Gastroesophageal sphincter (tissue), 3 donors: ENCODE results near the gene LYRM4.

ENCODE experiments used
- EP300 ChIP-seq: sonication (generic); formaldehyde crosslinking; IDR thresholded peaks from one replicate; pipeline ENCODE4 v1.6.1; 2017; ENCODE audit warnings: antibody characterized with exemption, mild to moderate bottlenecking
- POLR2A ChIP-seq, 2 donors: fragments of 450-650 bp; IDR thresholded peaks; one replicate each; pipeline ENCODE4 v1.6.1; 2017; ENCODE audit warnings: antibody characterized with exemption in 2 of 2, mild to moderate bottlenecking in 2 of 2, moderate library complexity in 1 of 2
- TF ChIP-seq, protein P1 (sequence below), 4 experiments: fragments of 200-600 bp in 2 of 4; fragments of 450-650 bp in 2 of 4; sonication (generic) in 1 of 4; IDR thresholded peaks; one replicate each; pipeline ENCODE4 v1.5.1; 2017 to 2019; ENCODE audit warnings: antibody characterized with exemption in 4 of 4, mild to moderate bottlenecking in 2 of 4, moderate library complexity in 2 of 4

DNA sequence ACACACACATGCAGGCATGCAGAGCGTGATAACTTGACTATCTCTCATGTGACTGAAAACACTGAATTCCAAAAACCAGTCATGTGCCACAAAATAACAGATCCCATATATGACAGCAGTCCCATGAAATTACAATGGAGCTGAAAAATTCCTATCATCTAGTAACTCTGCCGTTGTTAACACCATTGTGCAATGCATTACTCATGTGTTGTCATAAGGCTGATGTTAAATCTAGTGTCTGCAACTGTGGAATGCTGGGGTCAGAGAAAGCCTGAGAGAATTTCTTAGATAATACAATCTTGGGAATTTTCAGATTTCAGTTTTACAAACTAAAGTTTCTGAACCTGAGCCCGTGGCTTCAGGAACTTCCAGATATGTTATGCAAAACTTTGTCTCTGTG, 70.2 kb downstream of the LYRM4 start:
- TF ChIP-seq, protein P1, sequence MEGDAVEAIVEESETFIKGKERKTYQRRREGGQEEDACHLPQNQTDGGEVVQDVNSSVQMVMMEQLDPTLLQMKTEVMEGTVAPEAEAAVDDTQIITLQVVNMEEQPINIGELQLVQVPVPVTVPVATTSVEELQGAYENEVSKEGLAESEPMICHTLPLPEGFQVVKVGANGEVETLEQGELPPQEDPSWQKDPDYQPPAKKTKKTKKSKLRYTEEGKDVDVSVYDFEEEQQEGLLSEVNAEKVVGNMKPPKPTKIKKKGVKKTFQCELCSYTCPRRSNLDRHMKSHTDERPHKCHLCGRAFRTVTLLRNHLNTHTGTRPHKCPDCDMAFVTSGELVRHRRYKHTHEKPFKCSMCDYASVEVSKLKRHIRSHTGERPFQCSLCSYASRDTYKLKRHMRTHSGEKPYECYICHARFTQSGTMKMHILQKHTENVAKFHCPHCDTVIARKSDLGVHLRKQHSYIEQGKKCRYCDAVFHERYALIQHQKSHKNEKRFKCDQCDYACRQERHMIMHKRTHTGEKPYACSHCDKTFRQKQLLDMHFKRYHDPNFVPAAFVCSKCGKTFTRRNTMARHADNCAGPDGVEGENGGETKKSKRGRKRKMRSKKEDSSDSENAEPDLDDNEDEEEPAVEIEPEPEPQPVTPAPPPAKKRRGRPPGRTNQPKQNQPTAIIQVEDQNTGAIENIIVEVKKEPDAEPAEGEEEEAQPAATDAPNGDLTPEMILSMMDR (IDR thresholded peaks at IDR 0.05): no peak
- TF ChIP-seq POLR2A (IDR thresholded peaks at IDR 0.05) (no peak), EP300 (no peak)
